Epithelial cell of proximal tubule (primary cell): ENCODE results near the gene KCNIP1. TPM values are rescaled to one million over a fixed set of nuclear protein-coding genes. Genes with fewer than 3 reads are reported as not detected.

Experiments
- DNase-seq: peaks from one replicate; pipeline ENCODE4 v3.0.0-alpha.2; 2011; ENCODE audit warnings: low read depth
- H3K4me3 ChIP-seq: 2 replicates; pipeline ENCODE4 v1.5.1; 2011; ENCODE audit warnings: low read depth, mild to moderate bottlenecking, low read length
- CTCF ChIP-seq: conservative IDR thresholded peaks from 2 replicates; pipeline ENCODE4 v1.5.1; 2012; ENCODE audit warnings: low read depth, mild to moderate bottlenecking, low read length
- total RNA-seq: library from RNA; depleted of rRNA; stranded (reverse); fragments of >200 nt; gene quantifications from 2 replicates; pipeline ENCODE4 v1.2.3, GENCODE V29; 2015

KCNIP1 gene
- total RNA-seq, 1 donor from 2014 or later, result 2.0 TPM

- no peak overlapping the region for H3K4me3 ChIP-seq
- no peak for TF ChIP-seq CTCF
- no peak for DNase-seq
Observed at GRCh38 chr5:170554521-170555267, 50.9 kb downstream of the KCNIP1 start.

GRCh38 chr5:170557314-170557713, 53.5 kb downstream of the KCNIP1 start:
- no peak overlapping the region for H3K4me3 ChIP-seq
- TF ChIP-seq CTCF, result no peak
- DNase-seq, result no peak

- no peak for TF ChIP-seq CTCF
- H3K4me3 ChIP-seq, result no peak overlapping the region
Observed at GRCh38 chr5:170559296-170559695, 55.5 kb downstream of the KCNIP1 start.

GRCh38 chr5:170560938-170561337, 57.1 kb downstream of the KCNIP1 start:
- no peak for DNase-seq
- no peak for TF ChIP-seq CTCF
- no peak overlapping the region for H3K4me3 ChIP-seq

More at GRCh38 chr5:170559296-170559695, 55.5 kb downstream of the KCNIP1 start:
- DNase-seq, result no peak

- TF ChIP-seq CTCF, result no peak
- no peak overlapping the region for H3K4me3 ChIP-seq
- no peak for DNase-seq
Observed at GRCh38 chr5:170562166-170562874, 58.5 kb downstream of the KCNIP1 start.

- H3K4me3 ChIP-seq, result no peak overlapping the region
- DNase-seq, result no peak
- TF ChIP-seq CTCF, result no peak
Observed at GRCh38 chr5:170562875-170563228, 59.0 kb downstream of the KCNIP1 start.
